Sigmoid colon (tissue), 4 donors: ENCODE data around the gene C1QA.

Experiments
- POLR2A ChIP-seq, 2 donors: fragments of 450-650 bp; IDR thresholded peaks; one replicate each; pipeline ENCODE4 v1.6.1; 2016; ENCODE audit warnings: antibody characterized with exemption in 2 of 2, mild to moderate bottlenecking in 2 of 2, moderate library complexity in 2 of 2
- POLR2AphosphoS5 ChIP-seq, 4 donors: sonication (generic); formaldehyde crosslinking; IDR thresholded peaks; one replicate each; pipeline ENCODE4 v1.6.1; 2017; ENCODE audit warnings: antibody characterized with exemption in 4 of 4
- TF ChIP-seq, protein P1 (sequence below), 4 experiments: fragments of 450-650 bp in 3 of 4; fragments of 200-600 bp in 1 of 4; IDR thresholded peaks; one replicate each; pipeline ENCODE4 v1.5.1; 2016 to 2019; ENCODE audit warnings: antibody characterized with exemption in 4 of 4, mild to moderate bottlenecking in 3 of 4, moderate library complexity in 2 of 4

DNA sequence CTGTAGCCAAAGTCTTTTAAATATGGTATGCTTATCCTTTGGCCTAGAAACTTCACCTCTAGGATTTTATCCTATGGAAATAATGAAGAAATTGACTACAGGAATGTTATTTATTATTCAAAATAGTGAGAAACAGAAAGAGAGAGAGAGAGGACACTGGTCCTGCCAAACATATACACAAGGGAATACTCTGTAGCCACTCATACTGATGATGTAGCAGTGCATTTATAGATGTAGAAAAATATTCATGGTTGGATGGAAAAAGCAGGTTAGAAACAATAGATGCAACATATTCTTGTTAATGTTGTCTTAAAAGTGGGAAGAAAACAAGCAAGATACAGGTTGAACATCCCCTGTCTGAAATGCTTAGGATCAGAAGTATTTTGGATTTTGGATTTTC is 52.0 kb downstream of the C1QA start:
- TF ChIP-seq POLR2AphosphoS5 (IDR thresholded peaks at IDR 0.05) (no peak), POLR2A (IDR thresholded peaks at IDR 0.05) (no peak)
- TF ChIP-seq, protein P1, sequence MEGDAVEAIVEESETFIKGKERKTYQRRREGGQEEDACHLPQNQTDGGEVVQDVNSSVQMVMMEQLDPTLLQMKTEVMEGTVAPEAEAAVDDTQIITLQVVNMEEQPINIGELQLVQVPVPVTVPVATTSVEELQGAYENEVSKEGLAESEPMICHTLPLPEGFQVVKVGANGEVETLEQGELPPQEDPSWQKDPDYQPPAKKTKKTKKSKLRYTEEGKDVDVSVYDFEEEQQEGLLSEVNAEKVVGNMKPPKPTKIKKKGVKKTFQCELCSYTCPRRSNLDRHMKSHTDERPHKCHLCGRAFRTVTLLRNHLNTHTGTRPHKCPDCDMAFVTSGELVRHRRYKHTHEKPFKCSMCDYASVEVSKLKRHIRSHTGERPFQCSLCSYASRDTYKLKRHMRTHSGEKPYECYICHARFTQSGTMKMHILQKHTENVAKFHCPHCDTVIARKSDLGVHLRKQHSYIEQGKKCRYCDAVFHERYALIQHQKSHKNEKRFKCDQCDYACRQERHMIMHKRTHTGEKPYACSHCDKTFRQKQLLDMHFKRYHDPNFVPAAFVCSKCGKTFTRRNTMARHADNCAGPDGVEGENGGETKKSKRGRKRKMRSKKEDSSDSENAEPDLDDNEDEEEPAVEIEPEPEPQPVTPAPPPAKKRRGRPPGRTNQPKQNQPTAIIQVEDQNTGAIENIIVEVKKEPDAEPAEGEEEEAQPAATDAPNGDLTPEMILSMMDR (IDR thresholded peaks at IDR 0.05): no peak
